K562 (cell line): Measurements from ENCODE around the gene AGXT. TPM values are rescaled to one million over a fixed set of nuclear protein-coding genes. Genes with fewer than 3 reads are reported as not detected.

Source experiments
- ATAC-seq: fragments of 200-7000 bp; cut with Tn5 transposase; 3 replicates; pipeline ENCODE4 v1.9.1; 2020; ENCODE audit warnings: moderate library complexity
- BruUV-seq: library from RNA; stranded (reverse); fragments of 400-500 nt; replicated peaks from 2 replicates; lab custom pipeline; 2021; lab: Mats Ljungman, UMichigan
- CTCF ChIA-PET: fragments of 300-600 bp; formaldehyde crosslinking; extraction: SDS; loops from one replicate; lab custom pipeline; 2021; ENCODE audit warnings: low intra/inter-chr PET ratio; lab: Yijun Ruan, JAX
- POLR2A ChIA-PET: fragments of 300-600, 350-650 bp; sonication (Branson Sonifier 250); formaldehyde crosslinking; extraction: SDS; loops from one replicate; lab custom pipeline; 2021; ENCODE audit warnings: antibody characterized with exemption, inconsistent platforms; lab: Yijun Ruan, JAX
- DNase-seq, 4 experiments: peaks; one replicate each; pipeline versions ENCODE4 v3.0.0 to v3.0.0-alpha.2; 2011 to 2018; ENCODE audit warnings: low spot score in 3 of 4, mixed read lengths in 3 of 4; ENCODE audit errors: extremely low read depth in 1 of 4
- FAIRE-seq: peaks from 2 replicates; lab custom pipeline; 2011; peaks lifted over from hg19 to GRCh38; lab: Jason Lieb, UNC
- H2AFZ ChIP-seq: 2 replicates; pipeline ENCODE4 v1.6.0; 2011; ENCODE audit warnings: low read depth, low read length, control low read depth, inconsistent platforms
- H3K27ac ChIP-seq: fragments of 200-600 bp; 3 replicates; pipeline ENCODE4 v1.8.0; 2011; ENCODE audit warnings: low read depth, mild to moderate bottlenecking, control low read depth, inconsistent platforms, low read length, moderate library complexity, mixed read lengths; ENCODE audit errors: extremely low read depth
- H3K27me3 ChIP-seq, 2 experiments: fragments of 300-600 bp in 1 of 2; 2 replicates in 1 of 2; 3 replicates in 1 of 2; pipeline versions ENCODE4 v1.6.0 to v1.8.0; 2011; ENCODE audit warnings: inconsistent platforms in 2 of 2, low read length in 2 of 2, mild to moderate bottlenecking in 1 of 2, mixed read lengths in 1 of 2, moderate library complexity in 1 of 2; ENCODE audit not compliant: control insufficient read depth in 2 of 2, insufficient read depth in 2 of 2
- H3K36me3 ChIP-seq: fragments of 300-600 bp; 3 replicates; pipeline ENCODE4 v1.8.0; 2011; ENCODE audit warnings: mild to moderate bottlenecking, low read length, inconsistent platforms; ENCODE audit not compliant: control insufficient read depth, insufficient read depth
- H3K4me1 ChIP-seq, 2 experiments: fragments of 200-600 bp in 1 of 2; replicated peaks in 1 of 2; 2 replicates in 1 of 2; 3 replicates in 1 of 2; pipeline versions ENCODE4 v1.5.1 to v1.8.0; 2011; ENCODE audit warnings: inconsistent platforms in 2 of 2, low read length in 2 of 2, mild to moderate bottlenecking in 1 of 2, mixed read lengths in 1 of 2, moderate library complexity in 1 of 2; ENCODE audit not compliant: control insufficient read depth in 2 of 2, insufficient read depth in 2 of 2
- H3K4me2 ChIP-seq: 2 replicates; pipeline ENCODE4 v1.6.1; 2011; ENCODE audit warnings: low read length, control low read depth, inconsistent platforms, mixed read lengths; ENCODE audit not compliant: insufficient read depth
- H3K4me3 ChIP-seq: fragments of 200-600 bp; sonication (generic), shearing (Covaris generic); 2 replicates; pipeline ENCODE4 v1.5.1; 2016; ENCODE audit warnings: control low read depth, inconsistent platforms
- H3K79me2 ChIP-seq: fragments of 200-600 bp; 3 replicates; pipeline ENCODE4 v1.8.0; 2011; ENCODE audit warnings: low read length, inconsistent platforms; ENCODE audit not compliant: control insufficient read depth, insufficient read depth
- H3K9ac ChIP-seq, 2 experiments: 2 replicates each; pipeline versions ENCODE4 v1.6.0 to v1.6.1; 2011; ENCODE audit warnings: low read depth in 2 of 2, low read length in 2 of 2, control low read depth in 1 of 2, inconsistent platforms in 1 of 2, mild to moderate bottlenecking in 1 of 2, mixed read lengths in 1 of 2; ENCODE audit not compliant: insufficient read depth in 1 of 2
- H3K9me1 ChIP-seq: one replicate; pipeline ENCODE4 v1.6.0; 2011; ENCODE audit warnings: inconsistent platforms, mild to moderate bottlenecking, low read length, moderate library complexity; ENCODE audit not compliant: control insufficient read depth, insufficient read depth
- H3K9me3 ChIP-seq: replicated peaks from 2 replicates; pipeline ENCODE4 v1.5.1; 2011; ENCODE audit warnings: low read depth, low read length, inconsistent platforms; ENCODE audit not compliant: control insufficient read depth, insufficient read depth
- H4K20me1 ChIP-seq: replicated peaks from 2 replicates; pipeline ENCODE4 v1.6.1; 2011; ENCODE audit warnings: low read length, inconsistent platforms, mixed read lengths; ENCODE audit not compliant: control insufficient read depth, insufficient read depth
- DIDO1 ChIP-seq: fragments of 450-650 bp; IDR thresholded peaks from 2 replicates; pipeline ENCODE4 v1.6.1; 2016; ENCODE audit warnings: low read depth, missing biosample characterization, missing genetic modification characterization
- NFE2L1 ChIP-seq: fragments of 450-650 bp; IDR thresholded peaks from 2 replicates; pipeline ENCODE4 v1.6.1; 2016; ENCODE audit warnings: missing genetic modification characterization, low read depth, mild to moderate bottlenecking, missing compliant biosample characterization, moderate library complexity, borderline replicate concordance
- NFYB ChIP-seq: IDR thresholded peaks from 2 replicates; pipeline ENCODE4 v1.6.1; 2011; ENCODE audit warnings: mild to moderate bottlenecking, moderate library complexity; ENCODE audit not compliant: insufficient read length; ENCODE audit errors: extremely low read depth
- THRAP3 ChIP-seq: fragments of 450-650 bp; IDR thresholded peaks from 2 replicates; pipeline ENCODE4 v1.6.1; 2016; ENCODE audit warnings: mild to moderate bottlenecking, inconsistent platforms, borderline replicate concordance
- ZC3H11A ChIP-seq: IDR thresholded peaks from 2 replicates; pipeline ENCODE4 v1.6.1; 2012; ENCODE audit warnings: low read depth, low read length, improper control_type of control experiment
- WGBS: fragments of 100-300 bp; shearing (Covaris generic); methylation state at CpG from one replicate; pipeline ENCODE4 v1.1.6; 2016; ENCODE audit warnings: low coverage, mixed read lengths; ENCODE audit not compliant: insufficient coverage; ENCODE audit errors: missing lambda C conversion rate; 5-methylcytosine and 5-hydroxymethylcytosine counted together
- in situ Hi-C: fragments of 300-500 bp; cut with MboI; formaldehyde crosslinking; loops from 4 replicates; pipeline ENCODE4 v1.15.0; 2018; ENCODE audit warnings: inconsistent platforms, mixed read lengths
- intact Hi-C: fragments of 100-400 bp; cut with micrococcal nuclease; formaldehyde crosslinking; loops from 2 replicates; pipeline ENCODE4 v1.14.2; 2022
- polyA plus RNA-seq, 8 experiments: library from polyadenylated mRNA; depleted of rRNA in 4 of 8; stranded (reverse) in 5 of 8; unstranded in 3 of 8; fragments of >200 nt; fragmentation: Nextera tagmentation in 2 of 8; fragmentation: Illumina TruSeq in 1 of 8; extraction: Ambion mirVana in 2 of 8; extraction: Trizol in 1 of 8; gene quantifications; 2 replicates each; pipeline versions ENCODE4 v1.2.1 to v1.2.3, GENCODE V29; 2011 to 2014; ENCODE audit warnings: inconsistent platforms in 1 of 8, missing spikeins in 1 of 8
- total RNA-seq, 7 experiments: library from RNA; depleted of rRNA in 6 of 7; stranded (reverse); fragments of >200 nt in 6 of 7; fragmentation: Illumina TruSeq in 2 of 7; extraction: Trizol in 2 of 7; gene quantifications; 2 replicates each; pipeline versions ENCODE4 v1.2.1 to v1.2.3, GENCODE V29; 2011 to 2021; ENCODE audit warnings: low replicate concordance in 1 of 7
- TF ChIP-seq, protein P1 (sequence below): fragments of 200-800 bp; sonication (Bioruptor generic); IDR thresholded peaks from 2 replicates; pipeline ENCODE4 v1.6.1; 2017; ENCODE audit warnings: missing genetic modification characterization, missing compliant biosample characterization
- TF ChIP-seq, protein P2 (sequence below): sonication (generic); formaldehyde crosslinking; IDR thresholded peaks from 2 replicates; pipeline ENCODE4 v1.8.0; 2022; ENCODE audit warnings: missing genetic modification reagents, mild to moderate bottlenecking, borderline replicate concordance
- TF ChIP-seq, protein P3 (sequence below): fragments of 250-450 bp; sonication (Bioruptor Pico); IDR thresholded peaks from 2 replicates; pipeline ENCODE4 v1.4.0; 2020; ENCODE audit warnings: mild to moderate bottlenecking, moderate library complexity, borderline replicate concordance
- TF ChIP-seq, protein P4 (sequence below): IDR thresholded peaks from 3 replicates; pipeline ENCODE4 v1.6.1; 2011; ENCODE audit warnings: borderline replicate concordance, mild to moderate bottlenecking; ENCODE audit not compliant: insufficient read length, insufficient read depth

The AGXT gene
- total and polyA plus RNA-seq, 9 of the 15 experiments (the other 6 are each of a cell fraction or from before 2014, with no cell fraction given) = 0.18 TPM; not detected in 8

DNA sequence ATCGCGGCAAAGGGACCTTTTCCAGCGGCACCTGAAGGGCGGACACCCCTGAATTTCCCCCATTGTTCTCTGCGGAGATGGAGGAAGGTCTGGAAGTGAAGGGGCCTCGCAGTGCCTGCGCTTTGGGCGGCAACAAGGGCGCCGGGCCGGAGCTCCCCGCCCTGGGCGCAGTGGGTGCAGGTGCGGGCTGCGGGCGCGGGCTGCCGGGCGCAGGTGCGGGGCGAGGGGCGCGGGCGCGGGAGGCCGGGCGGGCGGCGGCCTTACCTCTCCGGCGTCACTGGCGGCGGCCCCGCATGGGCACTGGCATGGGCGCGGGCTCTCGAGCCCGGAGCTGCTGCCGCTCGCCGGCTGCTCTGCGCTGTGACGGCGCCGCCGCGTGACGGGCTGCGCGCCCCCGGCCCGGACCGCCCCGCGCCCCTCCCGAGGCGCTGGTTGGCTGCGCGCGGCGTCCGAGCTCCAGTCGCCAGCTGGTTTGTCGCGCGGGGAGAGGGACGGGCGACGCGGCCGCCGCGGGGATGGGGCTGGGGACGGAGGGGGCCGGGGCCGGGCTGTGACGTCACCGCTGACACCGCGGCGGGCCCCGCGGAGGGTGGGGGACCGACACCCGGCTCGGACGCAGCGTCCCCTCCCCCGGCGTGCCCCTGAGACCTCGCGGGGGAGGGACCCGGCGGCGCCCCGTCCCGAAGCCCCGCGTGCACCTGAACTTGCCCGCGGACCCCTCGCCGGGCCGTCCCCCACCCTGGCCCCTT lies 48.6 kb upstream of the AGXT start, which contains the start of gene KIF1A (continued):
- TF ChIP-seq, protein P1, sequence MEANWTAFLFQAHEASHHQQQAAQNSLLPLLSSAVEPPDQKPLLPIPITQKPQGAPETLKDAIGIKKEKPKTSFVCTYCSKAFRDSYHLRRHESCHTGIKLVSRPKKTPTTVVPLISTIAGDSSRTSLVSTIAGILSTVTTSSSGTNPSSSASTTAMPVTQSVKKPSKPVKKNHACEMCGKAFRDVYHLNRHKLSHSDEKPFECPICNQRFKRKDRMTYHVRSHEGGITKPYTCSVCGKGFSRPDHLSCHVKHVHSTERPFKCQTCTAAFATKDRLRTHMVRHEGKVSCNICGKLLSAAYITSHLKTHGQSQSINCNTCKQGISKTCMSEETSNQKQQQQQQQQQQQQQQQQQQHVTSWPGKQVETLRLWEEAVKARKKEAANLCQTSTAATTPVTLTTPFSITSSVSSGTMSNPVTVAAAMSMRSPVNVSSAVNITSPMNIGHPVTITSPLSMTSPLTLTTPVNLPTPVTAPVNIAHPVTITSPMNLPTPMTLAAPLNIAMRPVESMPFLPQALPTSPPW (CRISPR knock-in tag) = no peak
- TF ChIP-seq THRAP3 = no peak
- no peak for TF ChIP-seq NFYB

DNA sequence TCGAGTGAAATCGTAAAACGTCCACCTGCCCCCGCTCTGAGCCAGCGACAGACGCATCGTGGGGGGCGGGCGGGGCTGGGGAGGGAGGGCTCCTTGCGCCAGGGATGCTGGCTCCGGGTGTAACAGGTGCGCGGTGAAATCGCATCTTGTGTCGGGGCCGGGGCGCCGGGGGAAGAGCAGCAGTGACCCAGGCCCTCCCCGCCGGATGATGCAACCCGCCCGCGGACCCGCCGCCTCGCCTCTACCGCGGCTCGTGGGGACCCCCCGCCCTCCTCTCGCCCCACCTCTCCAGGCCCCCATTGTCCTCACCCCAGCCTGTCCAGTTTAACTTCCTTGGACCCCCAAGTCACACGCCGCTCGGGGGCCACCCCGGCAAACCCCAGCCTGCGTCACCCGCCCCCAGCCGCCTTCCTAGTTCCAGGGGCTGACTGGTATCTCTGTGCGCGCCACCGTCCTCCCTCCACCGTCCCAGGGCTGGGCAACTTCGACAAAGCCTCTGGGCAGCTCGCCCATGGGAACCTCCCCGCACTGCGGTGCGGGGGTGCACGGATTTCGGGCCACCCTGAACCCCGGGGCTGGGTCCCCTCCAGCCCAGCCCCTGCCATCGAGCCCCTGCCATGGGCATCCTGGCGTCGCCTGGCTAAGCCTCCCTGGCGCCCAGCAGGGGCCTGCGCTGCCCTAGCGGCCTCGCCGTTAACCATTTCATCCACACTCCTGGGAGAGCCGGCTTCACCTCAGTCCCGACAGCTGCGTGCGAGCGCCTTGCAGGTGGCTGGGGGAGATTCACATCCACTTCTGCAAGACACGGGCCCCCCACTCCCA lies 47.8 kb upstream of the AGXT start:
- Histone ChIP-seq H3K9ac (no peak overlapping the region), H3K36me3 (no peaks in the 10 kb centered on the region), H4K20me1 (no peaks in the 10 kb centered on the region), H3K27ac (no peak overlapping the region), H3K4me1 (no peaks in the 10 kb centered on the region), H3K4me2 (no peak overlapping the region), H3K79me2 (no peaks in the 10 kb centered on the region), H2AFZ (no peak overlapping the region), H3K9me1 (no peaks in the 10 kb centered on the region), H3K27me3 (peaks cover 2 to 18% of the 10 kb centered on the region in 2 experiments; a peak in 4 of 5 replicates), H3K9me3 (no peaks in the 10 kb centered on the region), H3K4me3 (no peak overlapping the region)
- DNase-seq (no peak), ATAC-seq (no peak), FAIRE-seq (no peak)
- in situ Hi-C loops = no loop called here
- no TSS peak for BruUV-seq
- ChIA-PET POLR2A (interaction anchor here (0.8 kb wide), 1 partner anchor 105 kb away, joined by 3 read pairs; no protein-coding TSS in a partner anchor), CTCF (no interaction called here)
- intact Hi-C loops = no loop called here
- WGBS = 5% methylated on average over 16 of the region's 64 CpGs
- TF ChIP-seq NFE2L1 (tag) (no peak), DIDO1 (no peak), ZC3H11A (no peak)
- TF ChIP-seq, protein P2, sequence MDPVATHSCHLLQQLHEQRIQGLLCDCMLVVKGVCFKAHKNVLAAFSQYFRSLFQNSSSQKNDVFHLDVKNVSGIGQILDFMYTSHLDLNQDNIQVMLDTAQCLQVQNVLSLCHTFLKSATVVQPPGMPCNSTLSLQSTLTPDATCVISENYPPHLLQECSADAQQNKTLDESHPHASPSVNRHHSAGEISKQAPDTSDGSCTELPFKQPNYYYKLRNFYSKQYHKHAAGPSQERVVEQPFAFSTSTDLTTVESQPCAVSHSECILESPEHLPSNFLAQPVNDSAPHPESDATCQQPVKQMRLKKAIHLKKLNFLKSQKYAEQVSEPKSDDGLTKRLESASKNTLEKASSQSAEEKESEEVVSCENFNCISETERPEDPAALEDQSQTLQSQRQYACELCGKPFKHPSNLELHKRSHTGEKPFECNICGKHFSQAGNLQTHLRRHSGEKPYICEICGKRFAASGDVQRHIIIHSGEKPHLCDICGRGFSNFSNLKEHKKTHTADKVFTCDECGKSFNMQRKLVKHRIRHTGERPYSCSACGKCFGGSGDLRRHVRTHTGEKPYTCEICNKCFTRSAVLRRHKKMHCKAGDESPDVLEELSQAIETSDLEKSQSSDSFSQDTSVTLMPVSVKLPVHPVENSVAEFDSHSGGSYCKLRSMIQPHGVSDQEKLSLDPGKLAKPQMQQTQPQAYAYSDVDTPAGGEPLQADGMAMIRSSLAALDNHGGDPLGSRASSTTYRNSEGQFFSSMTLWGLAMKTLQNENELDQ (CRISPR knock-in tag) = no peak
- TF ChIP-seq, protein P3, sequence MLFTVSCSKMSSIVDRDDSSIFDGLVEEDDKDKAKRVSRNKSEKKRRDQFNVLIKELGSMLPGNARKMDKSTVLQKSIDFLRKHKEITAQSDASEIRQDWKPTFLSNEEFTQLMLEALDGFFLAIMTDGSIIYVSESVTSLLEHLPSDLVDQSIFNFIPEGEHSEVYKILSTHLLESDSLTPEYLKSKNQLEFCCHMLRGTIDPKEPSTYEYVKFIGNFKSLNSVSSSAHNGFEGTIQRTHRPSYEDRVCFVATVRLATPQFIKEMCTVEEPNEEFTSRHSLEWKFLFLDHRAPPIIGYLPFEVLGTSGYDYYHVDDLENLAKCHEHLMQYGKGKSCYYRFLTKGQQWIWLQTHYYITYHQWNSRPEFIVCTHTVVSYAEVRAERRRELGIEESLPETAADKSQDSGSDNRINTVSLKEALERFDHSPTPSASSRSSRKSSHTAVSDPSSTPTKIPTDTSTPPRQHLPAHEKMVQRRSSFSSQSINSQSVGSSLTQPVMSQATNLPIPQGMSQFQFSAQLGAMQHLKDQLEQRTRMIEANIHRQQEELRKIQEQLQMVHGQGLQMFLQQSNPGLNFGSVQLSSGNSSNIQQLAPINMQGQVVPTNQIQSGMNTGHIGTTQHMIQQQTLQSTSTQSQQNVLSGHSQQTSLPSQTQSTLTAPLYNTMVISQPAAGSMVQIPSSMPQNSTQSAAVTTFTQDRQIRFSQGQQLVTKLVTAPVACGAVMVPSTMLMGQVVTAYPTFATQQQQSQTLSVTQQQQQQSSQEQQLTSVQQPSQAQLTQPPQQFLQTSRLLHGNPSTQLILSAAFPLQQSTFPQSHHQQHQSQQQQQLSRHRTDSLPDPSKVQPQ (CRISPR knock-in tag) = no peak
- TF ChIP-seq, protein P4, sequence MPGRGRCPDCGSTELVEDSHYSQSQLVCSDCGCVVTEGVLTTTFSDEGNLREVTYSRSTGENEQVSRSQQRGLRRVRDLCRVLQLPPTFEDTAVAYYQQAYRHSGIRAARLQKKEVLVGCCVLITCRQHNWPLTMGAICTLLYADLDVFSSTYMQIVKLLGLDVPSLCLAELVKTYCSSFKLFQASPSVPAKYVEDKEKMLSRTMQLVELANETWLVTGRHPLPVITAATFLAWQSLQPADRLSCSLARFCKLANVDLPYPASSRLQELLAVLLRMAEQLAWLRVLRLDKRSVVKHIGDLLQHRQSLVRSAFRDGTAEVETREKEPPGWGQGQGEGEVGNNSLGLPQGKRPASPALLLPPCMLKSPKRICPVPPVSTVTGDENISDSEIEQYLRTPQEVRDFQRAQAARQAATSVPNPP = no peak
